Cardiac fibroblast (primary cell): ENCODE data around the gene PTPRS.
"Not testable (repeated sequence)": the region's sequence is repeated elsewhere in the genome, so short reads cannot be mapped to it uniquely, and the experiment has no call there.

ENCODE experiments used
- DNase-seq, 2 donors: peaks; one replicate each; pipeline versions ENCODE4 v3.0.0 to v3.0.0-alpha.2; 2010; ENCODE audit warnings: low read depth in 2 of 2
- H3K4me3 ChIP-seq, 2 donors: replicated peaks in 1 of 2; 1 replicate in 1 of 2; 2 replicates in 1 of 2; pipeline ENCODE4 v1.5.1; 2011; ENCODE audit warnings: low read depth in 2 of 2, low read length in 2 of 2, mild to moderate bottlenecking in 2 of 2, moderate library complexity in 1 of 2
- CTCF ChIP-seq: IDR thresholded peaks from one replicate; pipeline ENCODE4 v1.5.1; 2011; ENCODE audit warnings: low read depth, mild to moderate bottlenecking, low read length, inconsistent platforms

Gene PTPRS

GRCh38 chr19:5372572-5373200 is 32.1 kb upstream of the PTPRS start:
- no peak overlapping the region for H3K4me3 ChIP-seq
- no peak for DNase-seq
- TF ChIP-seq CTCF = no peak

- H3K4me3 ChIP-seq = no peak overlapping the region
- TF ChIP-seq CTCF = peak; percentile 70
- peak; percentile 27 to 39 for DNase-seq
These were observed 29.4 kb upstream of the PTPRS start for GRCh38 chr19:5369962-5370367.

- TF ChIP-seq CTCF = no peak
- H3K4me3 ChIP-seq = no peak overlapping the region
- DNase-seq = no peak
These were observed 28.7 kb upstream of the PTPRS start for GRCh38 chr19:5369304-5369703.

GRCh38 chr19:5367530-5368133 is 27.0 kb upstream of the PTPRS start:
- no peak overlapping the region for H3K4me3 ChIP-seq
- no peak for TF ChIP-seq CTCF
- no peak for DNase-seq

- no peak for DNase-seq
- no peak for TF ChIP-seq CTCF
- H3K4me3 ChIP-seq = no peak overlapping the region
These were observed 25.3 kb upstream of the PTPRS start for GRCh38 chr19:5365905-5366304.

GRCh38 chr19:5364674-5365073 is 24.1 kb upstream of the PTPRS start:
- no peak for DNase-seq
- no peak for TF ChIP-seq CTCF
- no peak overlapping the region for H3K4me3 ChIP-seq

- not testable (repeated sequence) for DNase-seq
These were observed 21.2 kb upstream of the PTPRS start for GRCh38 chr19:5361839-5362238.

More at GRCh38 chr19:5361839-5362238, 21.2 kb upstream of the PTPRS start:
- not testable (repeated sequence) for H3K4me3 ChIP-seq
